Mammary epithelial cell (primary cell): Measurements from ENCODE around the gene USP20.

ENCODE experiments used
- EZH2 ChIP-seq: IDR thresholded peaks from 2 replicates; pipeline ENCODE4 v1.6.1; 2012; ENCODE audit warnings: low read length, inconsistent platforms, borderline replicate concordance
- TF ChIP-seq, protein P1 (sequence below), 2 donors: IDR thresholded peaks in 1 of 2; conservative IDR thresholded peaks in 1 of 2; 2 replicates each; pipeline ENCODE4 v1.5.1; 2011 to 2012; ENCODE audit warnings: inconsistent platforms in 2 of 2, low read length in 2 of 2, mild to moderate bottlenecking in 2 of 2, control low read depth in 1 of 2, low read depth in 1 of 2; ENCODE audit not compliant: insufficient read depth in 1 of 2; ENCODE audit errors: extremely low read depth in 1 of 2

DNA sequence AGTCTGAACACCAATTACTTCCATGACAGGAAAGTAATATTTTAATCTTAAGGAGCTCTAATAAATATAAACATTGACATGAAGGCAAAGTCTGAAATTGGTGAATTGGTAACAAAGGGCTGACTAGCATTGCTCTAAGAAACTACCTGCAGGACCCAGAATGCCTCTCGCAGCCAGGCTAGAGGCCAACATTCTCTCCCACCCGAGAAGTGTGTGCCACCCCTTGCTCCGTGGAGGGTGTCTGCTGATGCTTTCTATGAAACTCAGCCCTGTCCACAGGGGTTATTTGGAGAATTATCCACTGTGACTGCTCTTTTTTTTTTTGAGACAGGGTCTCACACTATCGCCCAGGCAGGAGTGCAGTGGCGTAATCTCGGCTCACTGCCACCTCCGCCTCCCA is 81.4 kb downstream of the USP20 start:
- TF ChIP-seq, protein P1, sequence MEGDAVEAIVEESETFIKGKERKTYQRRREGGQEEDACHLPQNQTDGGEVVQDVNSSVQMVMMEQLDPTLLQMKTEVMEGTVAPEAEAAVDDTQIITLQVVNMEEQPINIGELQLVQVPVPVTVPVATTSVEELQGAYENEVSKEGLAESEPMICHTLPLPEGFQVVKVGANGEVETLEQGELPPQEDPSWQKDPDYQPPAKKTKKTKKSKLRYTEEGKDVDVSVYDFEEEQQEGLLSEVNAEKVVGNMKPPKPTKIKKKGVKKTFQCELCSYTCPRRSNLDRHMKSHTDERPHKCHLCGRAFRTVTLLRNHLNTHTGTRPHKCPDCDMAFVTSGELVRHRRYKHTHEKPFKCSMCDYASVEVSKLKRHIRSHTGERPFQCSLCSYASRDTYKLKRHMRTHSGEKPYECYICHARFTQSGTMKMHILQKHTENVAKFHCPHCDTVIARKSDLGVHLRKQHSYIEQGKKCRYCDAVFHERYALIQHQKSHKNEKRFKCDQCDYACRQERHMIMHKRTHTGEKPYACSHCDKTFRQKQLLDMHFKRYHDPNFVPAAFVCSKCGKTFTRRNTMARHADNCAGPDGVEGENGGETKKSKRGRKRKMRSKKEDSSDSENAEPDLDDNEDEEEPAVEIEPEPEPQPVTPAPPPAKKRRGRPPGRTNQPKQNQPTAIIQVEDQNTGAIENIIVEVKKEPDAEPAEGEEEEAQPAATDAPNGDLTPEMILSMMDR (conservative IDR thresholded peaks at IDR 0.05 in 1 of 2, IDR thresholded peaks at IDR 0.05 in 1 of 2; ENCODE audit: extremely low read depth in 1 of 2, insufficient read depth in 1 of 2, low read depth in 1 of 2, low read length in 2 of 2), result no peak
- TF ChIP-seq EZH2, result no peak
